Sigmoid colon (tissue), 7 donors: ENCODE results near the gene RPL7L1. TPM values are rescaled to one million over a fixed set of nuclear protein-coding genes. Genes with fewer than 3 reads are reported as not detected.

Experiments
- DNase-seq: peaks from one replicate; pipeline ENCODE4 v3.0.0-alpha.2; 2019
- H3K27ac ChIP-seq, 4 donors: fragments of 200-600 bp; sonication (generic); one replicate each; pipeline ENCODE4 v1.5.1; 2016 to 2019; ENCODE audit warnings: mild to moderate bottlenecking in 1 of 4
- H3K27me3 ChIP-seq, 3 donors: fragments of 200-600 bp; sonication (generic); one replicate each; pipeline ENCODE4 v1.5.1; 2019; ENCODE audit warnings: mild to moderate bottlenecking in 1 of 3
- H3K36me3 ChIP-seq, 4 donors: fragments of 200-600 bp; sonication (generic); one replicate each; pipeline ENCODE4 v1.5.1; 2016 to 2019
- H3K4me1 ChIP-seq, 4 donors: fragments of 200-600 bp; sonication (generic); one replicate each; pipeline ENCODE4 v1.5.1; 2017 to 2019
- H3K4me3 ChIP-seq, 4 donors: fragments of 200-600 bp; sonication (generic); one replicate each; pipeline ENCODE4 v1.5.1; 2017 to 2019; ENCODE audit warnings: mild to moderate bottlenecking in 2 of 4, moderate library complexity in 1 of 4
- H3K9me3 ChIP-seq, 4 donors: fragments of 200-600 bp in 3 of 4; sonication (generic) in 3 of 4; one replicate each; pipeline versions ENCODE4 v1.5.1 to v1.6.1; 2013 to 2019
- CTCF ChIP-seq, 4 experiments: fragments of 450-650 bp in 3 of 4; fragments of 200-600 bp in 1 of 4; IDR thresholded peaks; one replicate each; pipeline ENCODE4 v1.5.1; 2016 to 2019; ENCODE audit warnings: antibody characterized with exemption in 4 of 4, mild to moderate bottlenecking in 3 of 4, moderate library complexity in 2 of 4
- EP300 ChIP-seq, 4 donors: sonication (generic); formaldehyde crosslinking; IDR thresholded peaks; one replicate each; pipeline ENCODE4 v1.6.1; 2017; ENCODE audit warnings: antibody characterized with exemption in 4 of 4
- POLR2A ChIP-seq, 2 donors: fragments of 450-650 bp; IDR thresholded peaks; one replicate each; pipeline ENCODE4 v1.6.1; 2016; ENCODE audit warnings: antibody characterized with exemption in 2 of 2, mild to moderate bottlenecking in 2 of 2, moderate library complexity in 2 of 2
- POLR2AphosphoS5 ChIP-seq, 4 donors: sonication (generic); formaldehyde crosslinking; IDR thresholded peaks; one replicate each; pipeline ENCODE4 v1.6.1; 2017; ENCODE audit warnings: antibody characterized with exemption in 4 of 4
- WGBS, 2 donors: extraction: QIAGEN DNeasy Blood & Tissue Kit; methylation state at CpG; one replicate each; pipeline ENCODE4 v1.1.7; 2013; 5-methylcytosine and 5-hydroxymethylcytosine counted together
- intact Hi-C: fragments of 100-400 bp; cut with DNase I; formaldehyde crosslinking; loops from one replicate; pipeline ENCODE4 v1.15.1; 2023
- polyA plus RNA-seq, 3 donors: library from polyadenylated mRNA; stranded (reverse); fragments of 200-250 nt; gene quantifications; one replicate each; pipeline ENCODE4 v1.2.3, GENCODE V29; 2013
- total RNA-seq, 4 donors: library from RNA; depleted of rRNA; stranded (reverse); fragments of >200 nt; gene quantifications; one replicate each; pipeline ENCODE4 v1.1.0, GENCODE V29; 2016
- donor health status: healthy with polysubstance abuse.
- donor health status: Bipolar disorder and iron deficiency.
- donor health status: healthy.

RPL7L1 gene
- total and polyA plus RNA-seq, 7 donors, result 30.6 to 79.0 (median 67.6) TPM

GRCh38 chr6:42846505-42846904 lies 32.9 kb upstream of the RPL7L1 start:
- Histone ChIP-seq H3K4me1 (no peaks in the 10 kb centered on the region), H3K9me3 (no peaks in the 10 kb centered on the region), H3K36me3 (peaks cover 0 to 13% (median 2%) of the 10 kb centered on the region in 4 donors), H3K27ac (no peak overlapping the region), H3K4me3 (no peak overlapping the region), H3K27me3 (no peaks in the 10 kb centered on the region)
- WGBS, 2 donors, result 83 to 90% methylated on average over 2 of the region's 2 CpGs
- no peak for DNase-seq
- no peak for TF ChIP-seq CTCF (IDR thresholded peaks at IDR 0.05)
- intact Hi-C loops, result no loop called here

- Histone ChIP-seq H3K4me3 (no peak overlapping the region), H3K9me3 (no peaks in the 10 kb centered on the region), H3K36me3 (peaks cover 0 to 34% (median 5%) of the 10 kb centered on the region in 4 donors), H3K27ac (no peak overlapping the region), H3K27me3 (no peaks in the 10 kb centered on the region), H3K4me1 (no peaks in the 10 kb centered on the region)
- DNase-seq, result no peak
- intact Hi-C loops, result no loop called here
- WGBS, 2 donors, result 89 to 93% methylated on average over 4 of the region's 4 CpGs
- TF ChIP-seq POLR2A (IDR thresholded peaks at IDR 0.05), result no peak
- TF ChIP-seq EP300 (IDR thresholded peaks at IDR 0.05), result no peak
- TF ChIP-seq POLR2AphosphoS5 (IDR thresholded peaks at IDR 0.05), result no peak
- TF ChIP-seq CTCF (IDR thresholded peaks at IDR 0.05), result no peak
Measured at GRCh38 chr6:42848700-42849099, 30.7 kb upstream of the RPL7L1 start.

GRCh38 chr6:42851599-42851998 lies 27.8 kb upstream of the RPL7L1 start:
- Histone ChIP-seq H3K36me3 (peaks cover 3 to 59% (median 23%) of the 10 kb centered on the region in 4 donors), H3K9me3 (no peaks in the 10 kb centered on the region), H3K27me3 (no peaks in the 10 kb centered on the region), H3K4me3 (no peak overlapping the region), H3K27ac (no peak overlapping the region), H3K4me1 (no peaks in the 10 kb centered on the region)
- DNase-seq, result no peak
- no peak for TF ChIP-seq CTCF (IDR thresholded peaks at IDR 0.05)
- intact Hi-C loops, result no loop called here
- WGBS, 2 donors, result 97 to 99% methylated on average over 2 of the region's 2 CpGs

GRCh38 chr6:42860036-42860435 lies 19.4 kb upstream of the RPL7L1 start:
- no peak overlapping the region for H3K4me3 ChIP-seq
- H3K36me3 ChIP-seq, result peaks cover 41 to 100% (median 70%) of the 10 kb centered on the region in 4 donors
- no peaks in the 10 kb centered on the region for H3K4me1 ChIP-seq
- H3K9me3 ChIP-seq, result no peaks in the 10 kb centered on the region
- no peak for DNase-seq
- H3K27me3 ChIP-seq, result no peaks in the 10 kb centered on the region
- TF ChIP-seq CTCF (IDR thresholded peaks at IDR 0.05), result no peak
- no peak for TF ChIP-seq POLR2A (IDR thresholded peaks at IDR 0.05)
- TF ChIP-seq EP300 (IDR thresholded peaks at IDR 0.05), result no peak
- no peak for TF ChIP-seq POLR2AphosphoS5 (IDR thresholded peaks at IDR 0.05)
- WGBS, 2 donors, result 88 to 96% methylated on average over 1 of the region's 1 CpG
- no peak overlapping the region for H3K27ac ChIP-seq
- intact Hi-C loops, result no loop called here

- no peak for DNase-seq
- Histone ChIP-seq H3K4me1 (no peaks in the 10 kb centered on the region), H3K9me3 (no peaks in the 10 kb centered on the region), H3K27ac (no peak overlapping the region), H3K4me3 (no peak overlapping the region), H3K36me3 (peaks cover 44 to 100% (median 69%) of the 10 kb centered on the region in 4 donors), H3K27me3 (no peaks in the 10 kb centered on the region)
- intact Hi-C loops, result no loop called here
- TF ChIP-seq EP300 (IDR thresholded peaks at IDR 0.05) (no peak), POLR2AphosphoS5 (IDR thresholded peaks at IDR 0.05) (no peak), CTCF (IDR thresholded peaks at IDR 0.05) (no peak), POLR2A (IDR thresholded peaks at IDR 0.05) (no peak)
- 94 to 96% methylated on average over 6 of the region's 6 CpGs for WGBS, 2 donors
Measured at GRCh38 chr6:42860481-42860880, 18.9 kb upstream of the RPL7L1 start.
